ENCODE measurements around the gene PPP2R3B.

GRCh38 chrX:308821-309520, 77.7 kb downstream of the PPP2R3B start:
- TF ChIP-seq POLR2A (IDR thresholded peaks at IDR 0.05; ENCODE audit: low read depth, low read length) (no peak), CTCF (conservative IDR thresholded peaks at IDR 0.05; ENCODE audit: low read depth, low read length) (no peak)
